ENCODE data around the gene ZNF593OS.

The ZNF593OS gene

DNA sequence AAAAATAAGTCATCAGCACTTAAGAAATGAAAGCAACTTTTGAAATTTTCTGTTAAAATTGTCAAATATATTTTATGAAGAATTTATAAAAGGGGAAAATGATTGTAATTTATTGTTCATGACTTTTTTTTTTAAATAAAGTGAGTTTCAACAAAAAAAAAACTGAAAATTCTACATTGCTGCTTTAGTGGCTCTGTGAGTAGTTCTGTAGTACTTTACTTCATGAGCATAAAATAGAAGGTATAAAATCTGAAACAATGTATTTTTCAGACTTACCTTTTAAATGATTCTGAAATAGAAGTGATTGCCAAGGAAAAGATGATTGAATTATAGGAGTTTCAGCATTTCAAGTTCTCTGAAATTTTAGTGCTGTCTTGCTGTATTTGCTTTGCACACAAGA lies 46.2 kb downstream of the ZNF593OS start:
- Histone ChIP-seq H4K20me1 (ENCODE audit: insufficient read depth, low read length) (no peaks in the 10 kb centered on the region), H3K4me2 (ENCODE audit: insufficient read depth, low read length) (peak overlapping the region; percentile 56), H2AFZ (ENCODE audit: low read depth, low read length) (no peak overlapping the region), H3K27ac (ENCODE audit: low read length) (peak overlapping the region; percentile 95), H3K4me1 (ENCODE audit: insufficient read depth, low read length) (peaks cover 50% of the 10 kb centered on the region), H3K4me3 (ENCODE audit: low read depth in 1 of 2, low read length in 2 of 2) (peak overlapping the region in 1 of 2 experiments; percentile 34; a peak in 1 of 4 replicates), H3K9ac (ENCODE audit: low read depth, low read length) (peak overlapping the region; percentile 57), H3K36me3 (ENCODE audit: insufficient read depth, low read length) (peaks cover 27% of the 10 kb centered on the region), H3K79me2 (ENCODE audit: insufficient read depth, low read length) (peaks cover 35% of the 10 kb centered on the region), H3K9me3 (ENCODE audit: insufficient read depth, low read length, severe bottlenecking) (no peaks in the 10 kb centered on the region), H3K27me3 (ENCODE audit: insufficient read depth, low read length, poor library complexity) (no peaks in the 10 kb centered on the region)
- ATAC-seq (ENCODE audit: insufficient read depth, low read depth) (no peak), DNase-seq (no peak)
- TF ChIP-seq, protein P1, sequence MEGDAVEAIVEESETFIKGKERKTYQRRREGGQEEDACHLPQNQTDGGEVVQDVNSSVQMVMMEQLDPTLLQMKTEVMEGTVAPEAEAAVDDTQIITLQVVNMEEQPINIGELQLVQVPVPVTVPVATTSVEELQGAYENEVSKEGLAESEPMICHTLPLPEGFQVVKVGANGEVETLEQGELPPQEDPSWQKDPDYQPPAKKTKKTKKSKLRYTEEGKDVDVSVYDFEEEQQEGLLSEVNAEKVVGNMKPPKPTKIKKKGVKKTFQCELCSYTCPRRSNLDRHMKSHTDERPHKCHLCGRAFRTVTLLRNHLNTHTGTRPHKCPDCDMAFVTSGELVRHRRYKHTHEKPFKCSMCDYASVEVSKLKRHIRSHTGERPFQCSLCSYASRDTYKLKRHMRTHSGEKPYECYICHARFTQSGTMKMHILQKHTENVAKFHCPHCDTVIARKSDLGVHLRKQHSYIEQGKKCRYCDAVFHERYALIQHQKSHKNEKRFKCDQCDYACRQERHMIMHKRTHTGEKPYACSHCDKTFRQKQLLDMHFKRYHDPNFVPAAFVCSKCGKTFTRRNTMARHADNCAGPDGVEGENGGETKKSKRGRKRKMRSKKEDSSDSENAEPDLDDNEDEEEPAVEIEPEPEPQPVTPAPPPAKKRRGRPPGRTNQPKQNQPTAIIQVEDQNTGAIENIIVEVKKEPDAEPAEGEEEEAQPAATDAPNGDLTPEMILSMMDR (IDR thresholded peaks at IDR 0.05; ENCODE audit: borderline replicate concordance, extremely low read depth, low read length, poor library complexity, severe bottlenecking) = no peak
- no peak for TF ChIP-seq EZH2 (IDR thresholded peaks at IDR 0.05; ENCODE audit: borderline replicate concordance, low read depth, low read length, severe bottlenecking)

DNA sequence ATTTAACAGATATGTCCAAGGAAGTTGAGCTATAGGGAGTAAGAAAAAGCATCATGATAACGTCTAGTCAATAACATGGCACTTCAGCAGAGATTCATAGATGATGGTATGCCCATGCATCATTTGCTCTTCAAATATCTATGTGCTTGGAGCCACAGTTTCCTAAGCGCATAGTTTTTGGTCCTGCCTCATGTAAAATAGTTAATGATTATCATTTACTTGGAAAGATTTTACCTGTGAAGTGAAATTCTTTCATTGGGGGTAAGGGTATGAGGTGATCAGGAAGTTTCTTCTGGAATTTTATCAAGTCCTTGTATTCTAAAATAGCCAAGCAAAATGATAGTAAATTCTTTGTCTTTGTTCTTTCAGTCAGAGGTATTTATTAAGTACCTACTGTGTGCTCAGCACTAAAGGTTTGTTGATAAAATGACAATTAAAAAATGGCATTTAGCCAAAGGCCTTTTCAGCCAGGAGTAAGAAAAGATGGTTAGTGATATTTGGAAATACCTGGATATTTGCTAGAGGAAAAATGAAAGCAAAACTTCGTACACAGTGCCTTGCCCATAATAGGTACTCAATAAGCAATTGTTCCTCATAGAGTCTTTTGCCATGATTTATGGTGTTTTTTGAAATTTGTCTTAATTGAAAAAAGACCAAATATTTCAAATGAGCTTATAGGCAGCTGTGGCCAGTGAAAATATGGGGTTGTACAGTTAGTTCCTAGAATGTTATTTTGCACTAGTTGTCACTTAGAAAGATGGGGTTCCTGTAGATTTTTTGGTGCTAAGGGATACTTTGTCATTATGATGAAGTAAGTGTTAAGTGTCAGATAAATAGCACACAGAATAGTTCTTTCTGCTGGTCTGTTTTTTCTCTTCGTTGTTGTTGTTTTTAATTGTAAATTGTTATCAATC lies 47.0 kb downstream of the ZNF593OS start:
- Histone ChIP-seq H3K4me2 (ENCODE audit: insufficient read depth, low read length) (peak overlapping the region; percentile 56; the same call in 1 of the 2 replicates), H3K4me3 (ENCODE audit: low read depth in 1 of 2, low read length in 2 of 2) (no peak overlapping the region), H3K4me1 (ENCODE audit: insufficient read depth, low read length) (peaks cover 50% of the 10 kb centered on the region), H3K9me3 (ENCODE audit: insufficient read depth, low read length, severe bottlenecking) (no peaks in the 10 kb centered on the region), H4K20me1 (ENCODE audit: insufficient read depth, low read length) (no peaks in the 10 kb centered on the region), H3K27ac (ENCODE audit: low read length) (peak overlapping the region; percentile 95), H3K27me3 (ENCODE audit: insufficient read depth, low read length, poor library complexity) (no peaks in the 10 kb centered on the region), H3K9ac (ENCODE audit: low read depth, low read length) (peak overlapping the region; percentile 57), H2AFZ (ENCODE audit: low read depth, low read length) (no peak overlapping the region), H3K36me3 (ENCODE audit: insufficient read depth, low read length) (peaks cover 33% of the 10 kb centered on the region), H3K79me2 (ENCODE audit: insufficient read depth, low read length) (peaks cover 42% of the 10 kb centered on the region)
- TF ChIP-seq, protein P1 (IDR thresholded peaks at IDR 0.05; ENCODE audit: borderline replicate concordance, extremely low read depth, low read length, poor library complexity, severe bottlenecking) = no peak
- no peak for TF ChIP-seq EZH2 (IDR thresholded peaks at IDR 0.05; ENCODE audit: borderline replicate concordance, low read depth, low read length, severe bottlenecking)
- ATAC-seq (ENCODE audit: insufficient read depth, low read depth) (no peak), DNase-seq (no peak)

DNA sequence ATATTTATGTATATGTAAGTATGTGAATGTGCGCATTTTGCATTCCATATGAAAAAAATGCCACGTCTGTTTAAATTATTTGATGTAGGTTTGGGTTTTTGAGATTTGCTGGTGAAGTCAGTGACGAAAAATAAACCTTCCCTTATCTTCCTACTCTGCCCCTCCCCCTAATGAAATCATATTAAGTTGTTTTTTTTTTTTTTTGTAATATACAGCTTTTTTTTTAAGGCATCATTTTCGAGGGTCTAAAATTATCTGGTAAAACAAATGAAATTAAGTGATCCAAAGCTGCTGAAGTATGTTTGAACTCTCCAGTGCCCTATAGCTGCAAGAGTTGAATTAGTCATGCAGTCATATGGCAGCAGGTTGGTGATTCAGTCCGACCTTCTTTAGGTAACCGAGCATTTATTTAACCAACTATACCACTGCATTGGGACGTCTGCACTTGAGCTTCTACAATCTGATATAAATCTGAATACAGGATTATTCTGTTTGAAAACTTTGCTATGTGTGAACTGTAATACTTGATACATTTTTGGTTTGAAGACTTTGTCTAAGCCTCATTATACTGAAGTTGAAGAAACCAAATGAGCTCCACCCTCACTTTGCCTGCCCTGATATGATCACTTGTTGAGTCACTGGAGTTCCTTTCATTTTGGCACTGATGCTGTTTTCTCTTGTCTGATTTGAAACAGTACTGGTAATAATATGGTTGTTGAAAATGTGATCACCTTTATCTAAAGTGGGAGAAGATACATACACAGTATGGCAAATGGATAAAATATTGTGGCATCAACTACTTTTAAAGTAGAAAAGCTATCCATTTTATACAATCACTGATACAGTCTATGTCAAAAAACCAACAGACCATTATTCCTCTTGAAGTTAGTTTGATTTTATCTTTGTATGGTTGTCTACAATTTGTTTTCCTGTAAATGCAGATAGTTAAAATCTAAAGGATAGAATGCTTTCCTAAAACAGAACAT lies 48.4 kb downstream of the ZNF593OS start:
- Histone ChIP-seq H2AFZ (ENCODE audit: low read depth, low read length) (no peak overlapping the region), H3K27ac (ENCODE audit: low read length) (0 out of 2 replicates have a peak overlapping the region, but pooled peaks have one; percentile 8), H4K20me1 (ENCODE audit: insufficient read depth, low read length) (no peaks in the 10 kb centered on the region), H3K9me3 (ENCODE audit: insufficient read depth, low read length, severe bottlenecking) (no peaks in the 10 kb centered on the region), H3K4me3 (ENCODE audit: low read depth in 1 of 2, low read length in 2 of 2) (no peak overlapping the region), H3K27me3 (ENCODE audit: insufficient read depth, low read length, poor library complexity) (no peaks in the 10 kb centered on the region), H3K36me3 (ENCODE audit: insufficient read depth, low read length) (peaks cover 47% of the 10 kb centered on the region), H3K9ac (ENCODE audit: low read depth, low read length) (no peak overlapping the region), H3K4me1 (ENCODE audit: insufficient read depth, low read length) (peaks cover 50% of the 10 kb centered on the region), H3K4me2 (ENCODE audit: insufficient read depth, low read length) (no peak overlapping the region), H3K79me2 (ENCODE audit: insufficient read depth, low read length) (peaks cover 56% of the 10 kb centered on the region)
- no peak for TF ChIP-seq EZH2 (IDR thresholded peaks at IDR 0.05; ENCODE audit: borderline replicate concordance, low read depth, low read length, severe bottlenecking)
- TF ChIP-seq, protein P1 (IDR thresholded peaks at IDR 0.05; ENCODE audit: borderline replicate concordance, extremely low read depth, low read length, poor library complexity, severe bottlenecking) = no peak
- ATAC-seq (ENCODE audit: insufficient read depth, low read depth) (no peak), DNase-seq (peak; percentile 2)

Data from DND-41 (cell line).